ENCODE results near the gene TOP1.

DNA sequence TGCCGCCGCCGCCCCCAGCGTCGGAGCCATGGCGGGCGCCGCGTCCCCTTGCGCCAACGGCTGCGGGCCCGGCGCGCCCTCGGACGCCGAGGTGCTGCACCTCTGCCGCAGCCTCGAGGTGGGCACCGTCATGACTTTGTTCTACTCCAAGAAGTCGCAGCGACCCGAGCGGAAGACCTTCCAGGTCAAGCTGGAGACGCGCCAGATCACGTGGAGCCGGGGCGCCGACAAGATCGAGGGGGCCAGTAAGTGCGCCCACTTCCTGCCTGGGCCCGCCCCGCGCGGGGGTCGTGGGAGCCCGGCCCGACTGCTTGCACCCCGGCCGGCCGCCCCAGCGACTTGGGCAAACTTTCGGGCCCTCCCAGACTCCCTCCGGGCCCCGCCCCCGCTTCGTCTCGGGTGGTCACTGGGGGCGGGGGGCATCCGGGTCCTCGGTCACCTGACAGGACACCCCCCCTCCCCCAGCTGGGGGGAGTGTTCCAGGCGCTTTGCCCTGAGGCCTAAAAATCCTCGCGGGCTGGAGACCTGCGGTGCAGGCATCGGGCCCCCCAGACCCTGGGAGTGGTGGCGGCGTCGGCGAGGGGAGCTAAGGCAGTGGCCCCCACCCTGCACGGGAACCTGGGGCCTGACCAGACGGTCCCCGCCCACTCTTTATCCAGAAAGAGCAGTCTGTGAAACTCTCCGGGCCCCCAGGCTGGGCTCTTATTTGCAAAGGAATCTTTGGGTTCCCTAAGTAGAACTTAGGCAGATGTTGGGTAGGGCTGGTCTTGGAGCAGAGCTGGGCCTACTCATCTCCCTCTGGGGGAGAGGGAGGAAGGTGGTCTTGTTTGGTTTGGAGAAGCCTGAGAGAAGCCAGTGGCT lies 109.2 kb downstream of the TOP1 start:
- TF ChIP-seq, protein P1, sequence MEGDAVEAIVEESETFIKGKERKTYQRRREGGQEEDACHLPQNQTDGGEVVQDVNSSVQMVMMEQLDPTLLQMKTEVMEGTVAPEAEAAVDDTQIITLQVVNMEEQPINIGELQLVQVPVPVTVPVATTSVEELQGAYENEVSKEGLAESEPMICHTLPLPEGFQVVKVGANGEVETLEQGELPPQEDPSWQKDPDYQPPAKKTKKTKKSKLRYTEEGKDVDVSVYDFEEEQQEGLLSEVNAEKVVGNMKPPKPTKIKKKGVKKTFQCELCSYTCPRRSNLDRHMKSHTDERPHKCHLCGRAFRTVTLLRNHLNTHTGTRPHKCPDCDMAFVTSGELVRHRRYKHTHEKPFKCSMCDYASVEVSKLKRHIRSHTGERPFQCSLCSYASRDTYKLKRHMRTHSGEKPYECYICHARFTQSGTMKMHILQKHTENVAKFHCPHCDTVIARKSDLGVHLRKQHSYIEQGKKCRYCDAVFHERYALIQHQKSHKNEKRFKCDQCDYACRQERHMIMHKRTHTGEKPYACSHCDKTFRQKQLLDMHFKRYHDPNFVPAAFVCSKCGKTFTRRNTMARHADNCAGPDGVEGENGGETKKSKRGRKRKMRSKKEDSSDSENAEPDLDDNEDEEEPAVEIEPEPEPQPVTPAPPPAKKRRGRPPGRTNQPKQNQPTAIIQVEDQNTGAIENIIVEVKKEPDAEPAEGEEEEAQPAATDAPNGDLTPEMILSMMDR (IDR thresholded peaks at IDR 0.05), result no peak
- no peak for TF ChIP-seq POLR2A (IDR thresholded peaks at IDR 0.05)

All from right lobe of liver (tissue), 4 donors.